ENCODE results near the gene FCER1G.
"Not testable (repeated sequence)": the region's sequence is repeated elsewhere in the genome, so short reads cannot be mapped to it uniquely, and the experiment has no call there.

The FCER1G gene

GRCh38 chr1:161235957-161236775, 21.1 kb downstream of the FCER1G start:
- DNase-seq: no peak

- DNase-seq: no peak
Observed at GRCh38 chr1:161238039-161238473, 23.0 kb downstream of the FCER1G start, which contains the start of gene NR1I3. TSS of gene NR1I3 (minus strand) at chr1:161238203. CDS start at chr1:161236565, 1,638 bp downstream.

DNA sequence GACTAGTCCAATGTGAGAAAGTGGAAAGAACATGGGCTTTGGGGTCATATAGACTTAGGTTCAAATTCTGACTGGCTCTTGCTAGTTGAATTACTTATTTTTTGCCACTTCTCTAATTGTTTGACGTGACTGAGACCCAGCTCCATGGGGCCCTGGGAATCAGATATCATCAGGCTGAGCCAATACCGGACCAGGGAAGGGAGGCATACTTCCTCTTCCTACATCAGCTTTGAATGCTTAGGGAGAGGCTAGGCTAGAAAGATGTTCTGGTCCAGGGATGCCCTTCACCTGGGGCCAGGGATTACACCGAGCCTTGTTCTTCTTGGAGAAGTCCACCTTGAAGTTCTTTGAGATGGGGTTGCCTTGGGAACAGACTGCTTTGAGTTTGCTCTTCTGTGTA, 26.6 kb downstream of the FCER1G start:
- DNase-seq: no peak

DNA sequence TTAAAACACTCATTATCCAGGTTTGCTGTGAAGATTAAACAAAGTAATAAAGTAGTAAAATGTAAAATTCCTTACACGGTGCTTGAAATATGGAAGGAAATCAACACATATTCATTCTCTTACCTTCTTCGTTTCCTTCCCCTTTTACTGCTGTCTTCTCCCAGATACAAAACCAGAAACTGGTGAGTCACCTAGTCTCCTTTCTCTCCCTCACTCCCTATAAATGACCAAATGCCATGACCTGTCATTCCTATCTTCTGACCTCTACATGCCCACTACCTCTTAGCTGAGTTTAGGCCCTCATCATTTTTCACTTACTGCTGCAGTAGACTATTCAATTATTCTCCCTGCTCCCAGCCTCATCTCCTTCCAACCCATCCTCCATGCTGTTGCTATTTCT, 27.2 kb downstream of the FCER1G start:
- DNase-seq: no peak

- DNase-seq: no peak
Observed at GRCh38 chr1:161244888-161245287, 29.8 kb downstream of the FCER1G start.

DNA sequence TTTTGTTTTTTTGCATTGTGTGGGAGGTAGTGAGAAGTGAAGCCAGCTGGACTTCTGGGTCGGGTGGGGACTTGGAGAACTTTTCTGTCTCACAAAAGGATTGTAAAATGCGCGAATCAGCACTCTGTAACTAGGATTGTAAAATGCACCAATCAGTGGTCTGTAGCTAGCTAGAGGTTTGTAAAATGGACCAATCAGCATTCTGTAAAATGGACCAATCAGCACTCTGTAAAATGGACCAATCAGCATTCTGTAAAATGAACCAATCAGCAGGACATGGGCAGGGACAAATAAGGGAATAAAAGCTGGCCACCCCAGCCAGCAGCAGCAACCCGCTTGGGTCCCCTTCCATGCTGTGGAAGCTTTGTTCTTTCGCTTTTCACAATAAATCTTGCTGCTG, 35.0 kb downstream of the FCER1G start:
- not testable (repeated sequence) for DNase-seq

DNA sequence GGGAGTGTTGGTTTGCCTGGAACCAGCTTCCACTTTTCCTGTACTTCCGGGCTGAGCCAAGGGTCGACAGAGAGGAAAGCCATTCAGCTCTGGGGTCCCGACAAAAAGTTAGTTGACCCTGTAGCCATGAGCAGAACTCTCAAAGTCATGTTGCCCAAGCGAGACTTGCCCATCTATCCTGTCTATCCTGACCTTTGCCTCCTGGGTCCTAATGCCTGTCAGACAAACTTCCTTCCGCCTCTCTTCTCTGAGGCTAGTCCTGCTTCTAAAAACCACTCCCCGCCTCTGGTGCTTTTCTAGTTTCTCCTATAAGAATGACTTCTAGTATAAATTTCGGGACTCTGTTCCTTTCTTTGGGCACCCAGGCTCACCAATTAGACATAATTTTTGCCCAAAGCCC, 35.7 kb downstream of the FCER1G start:
- DNase-seq: no peak

DNA sequence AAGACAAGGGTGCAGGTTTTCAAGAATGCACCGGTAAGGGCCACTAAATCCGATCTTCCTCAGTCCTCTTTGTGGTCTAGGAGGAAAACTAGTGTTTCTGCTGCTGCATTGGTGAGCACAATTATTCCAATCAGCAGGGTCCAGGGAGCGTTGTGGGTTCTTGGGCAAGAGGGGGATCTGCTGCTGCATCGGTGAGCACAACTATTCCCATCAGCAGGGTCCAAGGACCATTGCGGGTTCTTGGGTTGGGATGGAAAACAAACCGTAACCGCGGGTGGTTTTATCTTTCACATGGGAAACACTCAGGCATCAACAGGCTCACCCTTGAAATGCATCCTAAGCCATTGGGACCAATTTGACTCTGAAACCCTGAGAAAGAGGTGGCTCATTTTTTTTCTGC, 36.5 kb downstream of the FCER1G start:
- DNase-seq: no peak

GRCh38 chr1:161255302-161255701, 40.2 kb downstream of the FCER1G start:
- not testable (repeated sequence) for DNase-seq

- not testable (repeated sequence) for DNase-seq
Observed at GRCh38 chr1:161255955-161256520, 40.9 kb downstream of the FCER1G start.

DNA sequence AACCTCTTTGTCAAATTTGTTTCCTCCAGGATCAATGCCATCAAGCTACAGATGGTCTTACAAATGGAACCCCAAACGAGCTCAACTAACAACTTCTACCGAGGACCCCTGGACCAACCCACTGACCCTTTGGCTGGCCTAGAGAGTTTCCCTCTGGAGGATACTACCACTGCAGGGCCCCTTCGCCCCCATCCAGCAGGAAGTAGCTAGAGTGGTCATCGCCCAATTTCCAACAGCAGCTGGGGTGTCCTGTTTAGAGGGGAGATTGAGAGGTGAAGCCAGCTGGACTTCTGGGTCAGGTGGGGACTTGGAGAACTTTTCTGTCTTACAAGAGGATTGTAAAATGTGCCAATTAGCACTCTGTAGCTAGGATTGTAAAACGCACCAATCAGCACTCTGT, 42.0 kb downstream of the FCER1G start:
- not testable (repeated sequence) for DNase-seq

DNA sequence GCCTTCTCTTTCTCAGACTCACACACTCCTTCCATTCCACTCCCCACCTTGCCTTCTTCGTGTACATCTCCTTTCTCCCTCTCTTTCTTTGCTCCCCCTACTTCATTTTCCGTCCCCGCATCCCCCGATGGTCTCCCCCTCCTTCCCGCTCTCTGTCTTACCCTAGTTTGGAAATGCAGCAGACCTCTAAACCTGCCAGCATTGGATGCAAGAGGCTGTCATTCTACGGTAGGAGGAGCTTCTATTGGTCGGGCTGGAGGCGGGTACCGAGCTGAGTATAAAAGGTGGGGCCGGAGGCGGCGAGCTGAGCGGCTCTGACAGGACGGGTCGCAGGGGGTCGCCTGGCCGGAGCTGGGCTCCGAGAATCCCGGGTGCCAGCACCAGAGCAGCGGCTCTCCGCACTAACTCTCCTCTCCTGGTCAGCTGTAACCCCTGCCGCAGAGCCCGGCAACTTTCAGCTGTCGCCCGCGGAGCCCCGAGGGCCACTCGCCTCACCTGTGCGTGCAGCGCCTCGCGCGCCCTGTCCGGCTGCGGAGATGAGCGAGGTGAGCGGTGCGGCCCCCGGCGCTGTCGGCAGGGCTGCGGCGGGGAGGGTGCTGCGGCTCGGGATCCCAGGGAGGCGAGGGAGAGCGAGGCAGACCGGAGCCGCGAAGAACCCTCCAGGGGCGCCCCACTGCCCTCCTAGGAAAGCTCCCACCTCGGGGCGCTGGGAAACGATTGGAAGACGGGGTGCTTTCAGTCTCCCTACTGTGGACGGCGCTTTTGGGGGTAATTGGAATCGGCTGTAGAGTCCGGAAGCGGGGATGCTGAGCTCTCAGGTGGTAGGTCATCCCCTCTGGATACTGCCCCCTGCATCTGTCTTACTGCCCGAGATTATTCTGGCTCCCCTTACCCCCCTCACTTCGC, 43.6 kb downstream of the FCER1G start, which contains the start of gene PCP4L1:
TSS of gene PCP4L1 (plus strand) at position 307 of the 906 bp plus-strand sequence. CDS start at position 537, 230 bp downstream.
- DNase-seq: peak; percentile 24

GRCh38 chr1:161259345-161259702, 44.2 kb downstream of the FCER1G start:
- no peak for DNase-seq

DNA sequence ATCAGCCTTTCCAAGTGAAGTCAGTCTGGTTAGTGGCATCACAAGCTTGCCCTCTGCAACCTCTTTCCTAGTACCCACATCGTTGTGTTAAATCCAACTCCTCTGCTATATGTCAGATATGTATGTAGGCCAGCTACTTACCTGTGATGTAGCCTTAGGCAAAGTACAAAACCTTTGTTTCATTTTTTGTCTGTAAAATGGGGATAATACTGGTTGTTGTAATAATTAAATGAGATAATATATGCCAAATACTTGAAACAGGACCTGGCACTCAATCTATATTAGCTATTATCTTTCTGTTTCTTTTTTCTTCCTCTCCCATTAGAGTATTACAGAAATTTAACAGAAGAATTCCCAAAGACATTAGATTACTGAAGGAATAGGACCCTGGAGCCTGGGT, 44.7 kb downstream of the FCER1G start:
- DNase-seq: no peak

- DNase-seq: no peak
Observed at GRCh38 chr1:161260376-161261260, 45.5 kb downstream of the FCER1G start.

DNA sequence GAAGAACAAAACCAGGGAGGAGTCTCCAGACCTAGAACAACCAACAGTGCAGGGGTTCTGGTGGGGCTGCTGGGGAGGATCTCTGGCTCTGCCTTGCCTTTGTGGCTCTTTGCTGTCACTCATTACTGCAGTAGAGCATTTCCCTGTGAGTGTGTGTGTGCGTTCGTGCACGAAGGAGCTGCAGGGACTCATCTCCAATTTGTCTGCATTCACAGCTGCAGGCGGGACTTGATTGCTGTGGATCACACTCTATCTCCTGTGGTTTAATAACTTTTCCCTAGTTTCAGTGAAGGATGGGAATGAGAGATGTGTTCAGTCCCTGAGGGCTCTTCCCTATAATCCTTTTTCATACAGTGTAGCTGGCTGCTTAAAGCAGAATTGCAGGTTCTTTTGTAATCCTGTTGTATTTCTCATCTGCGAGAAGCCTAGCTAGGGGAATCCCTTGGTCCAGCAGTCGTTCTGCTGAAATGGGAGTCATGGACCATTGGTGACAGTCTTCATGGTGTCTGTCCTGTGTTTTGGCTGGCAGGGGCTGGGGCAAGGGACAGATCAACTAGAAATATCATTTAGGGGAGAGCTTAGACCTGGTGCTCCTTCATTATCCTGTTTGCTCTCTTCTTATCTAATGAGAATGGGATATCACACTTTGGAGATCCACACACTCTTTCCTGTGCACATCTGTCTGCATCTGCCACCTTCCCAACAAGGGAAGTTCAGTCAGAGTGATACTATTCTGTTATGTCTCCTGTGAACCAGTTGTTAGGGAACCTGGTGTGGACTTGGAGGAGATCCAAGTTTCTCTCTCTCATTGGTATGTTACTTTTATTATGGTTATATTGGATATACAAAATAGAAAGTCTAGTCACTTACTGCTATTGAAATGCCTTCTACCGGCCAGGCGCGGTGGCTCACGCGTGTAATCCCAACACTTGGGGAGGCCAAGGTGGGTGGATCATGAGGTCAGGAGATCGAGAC, 46.5 kb downstream of the FCER1G start:
- no peak for DNase-seq

DNA sequence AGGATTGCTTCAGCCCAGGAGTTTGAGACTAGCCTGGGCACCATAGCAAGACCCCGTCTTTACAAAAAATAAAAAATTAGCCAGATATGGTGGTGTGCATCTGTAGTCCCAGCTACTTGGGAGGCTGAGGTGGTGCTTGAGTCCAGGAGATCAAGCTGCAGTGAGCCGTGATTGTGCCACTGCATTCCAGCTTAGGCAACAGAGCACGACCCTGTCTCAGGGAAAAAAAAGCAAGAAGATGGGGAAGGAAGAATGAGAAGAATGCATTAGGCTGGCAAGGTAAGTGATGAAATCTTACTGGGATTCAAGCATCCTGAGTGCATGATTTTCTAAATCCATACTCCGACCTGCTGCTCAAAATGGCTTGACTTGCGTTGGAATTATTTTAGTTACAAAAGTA, 50.2 kb downstream of the FCER1G start:
- no peak for DNase-seq

DNA sequence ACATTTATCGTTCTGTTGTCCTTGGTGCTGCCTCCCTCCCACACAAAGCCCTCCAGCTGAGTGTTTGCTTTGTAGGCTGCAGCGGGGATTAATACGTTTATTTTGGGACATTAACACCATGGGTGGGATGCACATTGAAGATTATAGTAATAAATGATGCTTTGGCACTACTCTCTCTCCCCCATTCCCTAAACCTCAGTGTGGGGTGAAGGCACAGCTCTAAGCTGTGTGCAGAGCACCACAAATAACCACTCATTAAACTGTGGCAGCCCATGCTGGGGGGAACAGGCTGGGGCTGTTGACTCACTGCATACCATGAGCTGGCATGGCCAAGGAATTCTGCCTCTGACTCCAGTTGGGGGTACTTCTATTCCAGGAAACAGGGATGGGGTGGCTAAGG, 51.1 kb downstream of the FCER1G start:
- no peak for DNase-seq

GRCh38 chr1:161266836-161267235, 51.7 kb downstream of the FCER1G start:
- no peak for DNase-seq

DNA sequence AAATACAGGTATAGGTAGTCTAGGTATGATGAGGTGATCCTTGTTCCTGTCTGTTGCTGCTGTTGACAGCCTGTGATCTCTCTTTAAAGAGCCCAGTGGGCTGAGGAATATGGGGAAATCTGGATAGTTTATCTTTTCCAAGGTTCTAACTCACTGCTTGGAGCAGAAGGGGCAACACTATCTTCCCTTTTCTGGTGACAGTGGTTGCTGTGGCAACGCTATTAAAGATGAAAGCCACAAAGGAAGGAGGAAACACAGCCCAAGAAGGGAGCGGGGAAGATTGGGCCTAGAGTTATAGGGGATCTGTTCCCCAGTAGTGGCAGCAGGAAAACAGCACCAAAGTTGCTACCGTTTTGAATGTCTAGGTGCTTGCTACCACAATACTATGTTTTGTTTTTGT, 52.2 kb downstream of the FCER1G start:
- no peak for DNase-seq

Measured in CD4-positive, alpha-beta T cell treated with Interleukin-12 subunit alpha and Interleukin-12 subunit beta, for 1 hour (primary cell).